22Rv1 (cell line): ENCODE data around the gene CPEB1.
"Not testable (repeated sequence)": the region's sequence is repeated elsewhere in the genome, so short reads cannot be mapped to it uniquely, and the experiment has no call there.

Experiments used
- ZFX ChIP-seq: fragments of 450-650 bp; IDR thresholded peaks from 2 replicates; pipeline ENCODE4 v1.6.1; 2017; ENCODE audit warnings: antibody characterized with exemption, borderline replicate concordance
- TF ChIP-seq, protein P1 (sequence below): fragments of 450-650 bp; IDR thresholded peaks from 2 replicates; pipeline ENCODE4 v1.5.1; 2017; ENCODE audit warnings: mild to moderate bottlenecking

GRCh38 chr15:82513587-82513986 lies 133.6 kb downstream of the CPEB1 start:
- TF ChIP-seq, protein P1, sequence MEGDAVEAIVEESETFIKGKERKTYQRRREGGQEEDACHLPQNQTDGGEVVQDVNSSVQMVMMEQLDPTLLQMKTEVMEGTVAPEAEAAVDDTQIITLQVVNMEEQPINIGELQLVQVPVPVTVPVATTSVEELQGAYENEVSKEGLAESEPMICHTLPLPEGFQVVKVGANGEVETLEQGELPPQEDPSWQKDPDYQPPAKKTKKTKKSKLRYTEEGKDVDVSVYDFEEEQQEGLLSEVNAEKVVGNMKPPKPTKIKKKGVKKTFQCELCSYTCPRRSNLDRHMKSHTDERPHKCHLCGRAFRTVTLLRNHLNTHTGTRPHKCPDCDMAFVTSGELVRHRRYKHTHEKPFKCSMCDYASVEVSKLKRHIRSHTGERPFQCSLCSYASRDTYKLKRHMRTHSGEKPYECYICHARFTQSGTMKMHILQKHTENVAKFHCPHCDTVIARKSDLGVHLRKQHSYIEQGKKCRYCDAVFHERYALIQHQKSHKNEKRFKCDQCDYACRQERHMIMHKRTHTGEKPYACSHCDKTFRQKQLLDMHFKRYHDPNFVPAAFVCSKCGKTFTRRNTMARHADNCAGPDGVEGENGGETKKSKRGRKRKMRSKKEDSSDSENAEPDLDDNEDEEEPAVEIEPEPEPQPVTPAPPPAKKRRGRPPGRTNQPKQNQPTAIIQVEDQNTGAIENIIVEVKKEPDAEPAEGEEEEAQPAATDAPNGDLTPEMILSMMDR: not testable (repeated sequence)
- not testable (repeated sequence) for TF ChIP-seq ZFX
